Measurements from ENCODE around the gene OR52D1. TPM values are rescaled to one million over a fixed set of nuclear protein-coding genes. Genes with fewer than 3 reads are reported as not detected.

OR52D1 gene
- total and polyA plus RNA-seq, 2 donors from 2014 or later = not detected

- H3K9ac ChIP-seq (ENCODE audit: low read length in 3 of 3) = no peak overlapping the region
- H3K4me3 ChIP-seq (ENCODE audit: low read length in 3 of 3) = no peak overlapping the region
- TF ChIP-seq, protein P1, sequence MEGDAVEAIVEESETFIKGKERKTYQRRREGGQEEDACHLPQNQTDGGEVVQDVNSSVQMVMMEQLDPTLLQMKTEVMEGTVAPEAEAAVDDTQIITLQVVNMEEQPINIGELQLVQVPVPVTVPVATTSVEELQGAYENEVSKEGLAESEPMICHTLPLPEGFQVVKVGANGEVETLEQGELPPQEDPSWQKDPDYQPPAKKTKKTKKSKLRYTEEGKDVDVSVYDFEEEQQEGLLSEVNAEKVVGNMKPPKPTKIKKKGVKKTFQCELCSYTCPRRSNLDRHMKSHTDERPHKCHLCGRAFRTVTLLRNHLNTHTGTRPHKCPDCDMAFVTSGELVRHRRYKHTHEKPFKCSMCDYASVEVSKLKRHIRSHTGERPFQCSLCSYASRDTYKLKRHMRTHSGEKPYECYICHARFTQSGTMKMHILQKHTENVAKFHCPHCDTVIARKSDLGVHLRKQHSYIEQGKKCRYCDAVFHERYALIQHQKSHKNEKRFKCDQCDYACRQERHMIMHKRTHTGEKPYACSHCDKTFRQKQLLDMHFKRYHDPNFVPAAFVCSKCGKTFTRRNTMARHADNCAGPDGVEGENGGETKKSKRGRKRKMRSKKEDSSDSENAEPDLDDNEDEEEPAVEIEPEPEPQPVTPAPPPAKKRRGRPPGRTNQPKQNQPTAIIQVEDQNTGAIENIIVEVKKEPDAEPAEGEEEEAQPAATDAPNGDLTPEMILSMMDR (IDR thresholded peaks at IDR 0.05; ENCODE audit: borderline replicate concordance, extremely low read depth, insufficient read depth) = no peak
- no peaks in the 10 kb centered on the region for H3K36me3 ChIP-seq (ENCODE audit: control insufficient read depth in 2 of 3, insufficient read depth in 3 of 3, low read length in 3 of 3)
- no peak overlapping the region for H3K27ac ChIP-seq (ENCODE audit: low read depth in 2 of 2, low read length in 2 of 2)
- intact Hi-C loops (cut with DNase I) = no loop called here
- DNase-seq (no peak), FAIRE-seq (no peak)
- no peaks in the 10 kb centered on the region for H3K9me3 ChIP-seq (ENCODE audit: control insufficient read depth in 2 of 3, insufficient read depth in 1 of 3, low read length in 3 of 3)
- no peaks in the 10 kb centered on the region for H3K4me1 ChIP-seq (ENCODE audit: control insufficient read depth in 2 of 3, insufficient read depth in 2 of 3, low read depth in 1 of 3, low read length in 3 of 3)
- no peaks in the 10 kb centered on the region for H3K27me3 ChIP-seq (ENCODE audit: control insufficient read depth, insufficient read depth, low read length)
Measured at GRCh38 chr11:5521540-5521939, 33.1 kb downstream of the OR52D1 start.

GRCh38 chr11:5522308-5522707 lies 33.8 kb downstream of the OR52D1 start:
- TF ChIP-seq, protein P1 (IDR thresholded peaks at IDR 0.05; ENCODE audit: borderline replicate concordance, extremely low read depth, insufficient read depth) = no peak
- Histone ChIP-seq H3K27ac (ENCODE audit: low read depth in 2 of 2, low read length in 2 of 2) (no peak overlapping the region), H3K4me1 (ENCODE audit: control insufficient read depth in 2 of 3, insufficient read depth in 2 of 3, low read depth in 1 of 3, low read length in 3 of 3) (no peaks in the 10 kb centered on the region), H3K4me3 (ENCODE audit: low read length in 3 of 3) (no peak overlapping the region), H3K36me3 (ENCODE audit: control insufficient read depth in 2 of 3, insufficient read depth in 3 of 3, low read length in 3 of 3) (no peaks in the 10 kb centered on the region), H3K9ac (ENCODE audit: low read length in 3 of 3) (no peak overlapping the region), H3K9me3 (ENCODE audit: control insufficient read depth in 2 of 3, insufficient read depth in 1 of 3, low read length in 3 of 3) (no peaks in the 10 kb centered on the region), H3K27me3 (ENCODE audit: control insufficient read depth, insufficient read depth, low read length) (no peaks in the 10 kb centered on the region)
- FAIRE-seq = no peak
- no peak for DNase-seq
- intact Hi-C loops (cut with DNase I) = no loop called here

GRCh38 chr11:5524756-5525155 lies 36.3 kb downstream of the OR52D1 start:
- Histone ChIP-seq H3K9ac (ENCODE audit: low read length in 3 of 3) (no peak overlapping the region), H3K27ac (ENCODE audit: low read depth in 2 of 2, low read length in 2 of 2) (no peak overlapping the region), H3K4me3 (ENCODE audit: low read length in 3 of 3) (no peak overlapping the region), H3K36me3 (ENCODE audit: control insufficient read depth in 2 of 3, insufficient read depth in 3 of 3, low read length in 3 of 3) (no peaks in the 10 kb centered on the region), H3K4me1 (ENCODE audit: control insufficient read depth in 2 of 3, insufficient read depth in 2 of 3, low read depth in 1 of 3, low read length in 3 of 3) (no peaks in the 10 kb centered on the region), H3K27me3 (ENCODE audit: control insufficient read depth, insufficient read depth, low read length) (no peaks in the 10 kb centered on the region), H3K9me3 (ENCODE audit: control insufficient read depth in 2 of 3, insufficient read depth in 1 of 3, low read length in 3 of 3) (no peaks in the 10 kb centered on the region)
- TF ChIP-seq, protein P1 (IDR thresholded peaks at IDR 0.05; ENCODE audit: borderline replicate concordance, extremely low read depth, insufficient read depth) = no peak
- intact Hi-C loops (cut with DNase I) = no loop called here
- DNase-seq (no peak), FAIRE-seq (no peak)

DNA sequence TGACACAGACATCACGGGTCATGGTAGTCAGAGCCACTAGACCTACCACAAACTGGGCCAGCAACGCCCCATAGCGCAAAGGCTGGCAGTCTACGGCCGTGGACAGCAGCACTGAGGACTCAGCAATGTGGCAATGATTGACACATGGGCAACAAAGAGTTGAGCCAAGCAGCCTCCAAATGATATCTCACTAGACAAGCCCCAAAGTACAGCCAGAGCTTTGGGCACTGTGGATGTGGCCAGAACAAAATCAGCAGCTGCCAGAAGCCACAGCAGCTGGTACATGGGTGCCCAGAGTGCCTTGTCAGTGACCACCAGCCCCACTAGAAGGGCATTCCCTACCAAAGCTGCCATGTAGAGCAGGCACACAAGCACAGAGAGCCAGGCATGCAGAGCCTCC lies 39.2 kb downstream of the OR52D1 start:
- peak in 1 of 5 donors; percentile 51 for DNase-seq
- Histone ChIP-seq H3K27ac (ENCODE audit: low read depth in 2 of 2, low read length in 2 of 2) (no peak overlapping the region), H3K27me3 (ENCODE audit: control insufficient read depth, insufficient read depth, low read length) (no peaks in the 10 kb centered on the region), H3K9ac (ENCODE audit: low read length in 3 of 3) (no peak overlapping the region), H3K4me3 (ENCODE audit: low read length in 3 of 3) (no peak overlapping the region), H3K9me3 (ENCODE audit: control insufficient read depth in 2 of 3, insufficient read depth in 1 of 3, low read length in 3 of 3) (no peaks in the 10 kb centered on the region), H3K4me1 (ENCODE audit: control insufficient read depth in 2 of 3, insufficient read depth in 2 of 3, low read depth in 1 of 3, low read length in 3 of 3) (no peaks in the 10 kb centered on the region), H3K36me3 (ENCODE audit: control insufficient read depth in 2 of 3, insufficient read depth in 3 of 3, low read length in 3 of 3) (no peaks in the 10 kb centered on the region)
- intact Hi-C loops (cut with DNase I) = no loop called here
- TF ChIP-seq, protein P1 (IDR thresholded peaks at IDR 0.05; ENCODE audit: borderline replicate concordance, extremely low read depth, insufficient read depth) = no peak
- FAIRE-seq = no peak
